GM21723 (cell line): Measurements from ENCODE around the gene KLHDC10.
"Not testable (repeated sequence)": the region's sequence is repeated elsewhere in the genome, so short reads cannot be mapped to it uniquely, and the experiment has no call there.

Experiments used
- ATAC-seq: cut with Tn5 transposase; IDR thresholded peaks from one replicate; pipeline ENCODE4 v1.9.1; 2021; ENCODE audit warnings: mild to moderate bottlenecking, moderate library complexity; ENCODE audit not compliant: unreplicated experiment

The KLHDC10 gene

DNA sequence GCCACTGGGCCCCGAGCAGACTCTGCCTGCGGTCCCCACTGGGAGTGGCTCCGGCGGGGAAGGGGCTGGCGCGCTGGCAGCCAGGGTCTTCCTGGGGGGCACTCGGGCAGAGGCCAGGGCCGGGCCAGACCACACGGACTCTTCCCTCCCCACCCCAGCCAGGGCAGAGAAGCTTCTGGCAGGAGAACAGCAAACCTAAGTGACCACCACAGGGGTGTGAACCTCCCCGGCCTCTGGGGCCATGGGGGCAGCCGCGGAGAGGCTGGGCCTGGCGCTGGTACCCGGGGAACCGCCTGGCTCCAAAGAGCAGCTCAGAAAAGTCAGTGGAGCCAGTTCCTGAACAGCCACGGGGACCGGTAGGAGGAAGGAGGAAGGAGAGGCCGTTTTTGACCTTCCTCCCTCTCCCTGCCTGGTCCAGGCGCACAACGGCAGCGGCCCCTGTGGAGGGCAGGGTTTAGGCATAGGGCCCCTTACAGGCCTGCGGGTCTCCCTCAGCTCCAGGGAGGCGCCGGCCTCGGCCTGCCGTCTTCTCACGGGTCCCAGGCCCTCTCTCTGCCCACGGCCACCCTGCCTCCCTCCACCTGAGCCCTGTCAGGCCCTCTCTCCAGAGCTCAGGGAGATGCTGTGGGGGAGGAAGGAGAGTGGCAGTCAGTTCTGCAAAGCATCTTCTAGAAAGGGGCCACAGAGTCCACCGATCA, 83.0 kb downstream of the KLHDC10 start:
- no peak for ATAC-seq

DNA sequence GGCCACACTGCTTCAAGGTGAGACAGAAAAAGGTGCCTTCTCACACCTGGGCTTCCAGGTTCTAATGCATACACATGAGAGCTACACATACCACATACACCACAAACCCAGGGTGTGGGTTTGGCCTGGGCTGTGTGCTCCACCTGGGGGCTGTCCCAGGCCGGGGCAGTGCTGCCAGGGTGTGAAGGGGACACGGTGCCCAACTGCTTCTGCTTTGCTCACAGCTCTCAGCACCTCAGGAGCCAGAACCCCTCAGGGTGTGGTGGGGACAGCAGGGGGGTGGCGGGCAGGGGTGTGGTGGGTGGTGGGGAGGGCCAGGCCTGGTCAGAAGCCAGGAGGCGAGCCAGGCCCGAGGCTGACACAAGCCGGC, 83.8 kb downstream of the KLHDC10 start:
- ATAC-seq = no peak

DNA sequence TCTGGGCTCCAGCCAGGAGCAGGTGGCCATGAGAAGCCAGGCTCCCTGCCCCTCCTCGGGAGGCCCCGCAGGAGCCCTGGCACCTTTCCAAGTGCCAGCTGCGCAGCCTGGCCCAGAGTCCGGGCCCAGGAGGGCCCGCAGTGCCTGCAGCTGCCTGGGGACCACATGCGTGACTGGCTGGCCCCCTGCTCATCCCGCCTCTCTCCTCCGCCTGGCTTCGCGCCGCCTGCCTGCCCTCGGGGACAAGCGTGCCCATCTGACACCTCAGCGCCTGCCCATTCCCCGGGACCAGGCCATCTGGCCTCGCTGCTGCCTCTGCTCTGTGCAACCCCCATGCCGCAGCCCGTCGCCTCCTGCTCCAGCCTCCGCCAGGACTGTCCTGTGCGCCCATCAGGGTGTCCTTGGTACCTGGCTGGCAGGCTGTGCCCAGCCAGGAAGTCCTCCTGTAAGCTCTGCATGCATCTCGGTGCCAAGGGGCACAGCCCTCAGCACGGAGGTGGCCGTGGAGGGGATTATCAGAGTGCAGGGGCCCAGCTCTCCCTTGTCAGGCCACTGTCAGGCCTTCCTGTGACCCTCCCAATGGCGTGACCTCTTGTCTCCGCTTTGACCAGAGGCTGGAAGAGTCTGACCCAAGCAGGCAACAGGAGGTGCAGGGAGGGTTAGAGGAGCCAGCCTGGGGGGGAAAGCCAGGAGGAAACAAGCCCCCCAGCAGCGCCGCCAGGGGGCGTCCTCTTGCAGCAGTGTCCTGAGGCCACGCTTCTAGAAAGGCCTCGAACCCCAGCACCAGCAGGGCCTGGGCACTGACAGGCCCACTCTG, 84.4 kb downstream of the KLHDC10 start:
- no peak for ATAC-seq

DNA sequence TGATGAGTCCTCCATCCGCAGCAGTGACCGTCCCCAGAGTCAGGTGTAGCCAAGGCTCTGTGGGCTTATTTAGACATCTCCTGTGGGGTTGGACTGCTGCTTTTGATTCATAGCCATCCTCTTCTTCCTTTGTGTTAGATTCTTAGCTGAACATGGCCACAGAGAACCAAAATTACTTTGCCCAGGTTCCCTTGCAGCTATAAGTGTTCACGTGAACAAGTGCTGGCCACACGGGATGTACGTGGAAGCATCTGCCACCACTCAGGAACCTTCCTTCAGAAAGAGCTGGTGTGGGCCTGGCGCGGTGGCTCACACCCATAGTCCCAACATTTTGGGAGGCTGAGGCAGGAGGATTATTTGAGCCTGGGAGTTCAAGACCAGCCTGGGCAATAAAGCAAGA, 85.8 kb downstream of the KLHDC10 start:
- ATAC-seq = no peak

DNA sequence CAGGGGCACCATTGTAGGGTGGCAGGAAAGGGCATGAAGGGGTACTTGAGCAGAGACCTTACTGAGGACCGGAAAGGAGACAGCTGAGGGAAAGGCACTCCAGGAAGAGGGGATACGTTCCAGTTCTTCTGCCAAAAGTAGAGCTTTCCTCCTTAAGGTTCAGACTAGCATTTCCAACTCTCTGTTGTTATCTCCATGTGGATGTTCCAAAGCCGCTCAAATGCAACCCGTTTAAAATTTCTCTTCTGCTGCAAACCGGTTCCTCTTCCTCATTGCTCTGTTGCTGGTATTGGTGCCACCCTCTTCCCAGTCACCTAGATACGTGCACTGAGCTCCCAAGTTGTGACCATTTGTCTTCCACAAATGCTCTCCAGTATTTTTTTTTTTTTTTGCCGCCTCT, 87.4 kb downstream of the KLHDC10 start:
- no peak for ATAC-seq

DNA sequence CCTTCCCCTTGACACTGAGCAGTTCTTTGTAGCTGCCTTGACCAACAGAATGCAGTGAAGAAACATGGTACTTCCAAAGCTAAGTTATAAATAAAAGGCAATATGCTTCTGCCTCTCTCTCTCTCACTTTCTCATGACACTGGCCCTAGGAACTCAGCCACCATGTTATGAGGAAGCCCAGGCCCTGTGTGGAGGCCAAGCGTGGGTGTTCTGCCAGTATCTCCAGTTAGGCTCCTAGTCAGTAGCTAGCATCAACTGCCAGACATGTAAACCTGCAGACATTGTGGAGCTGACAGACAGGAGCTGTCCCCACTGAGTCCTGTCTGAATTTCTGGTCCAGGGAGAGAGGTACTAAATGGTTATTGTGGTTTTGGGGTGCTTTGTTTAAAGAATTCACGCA, 89.7 kb downstream of the KLHDC10 start:
- no peak for ATAC-seq

DNA sequence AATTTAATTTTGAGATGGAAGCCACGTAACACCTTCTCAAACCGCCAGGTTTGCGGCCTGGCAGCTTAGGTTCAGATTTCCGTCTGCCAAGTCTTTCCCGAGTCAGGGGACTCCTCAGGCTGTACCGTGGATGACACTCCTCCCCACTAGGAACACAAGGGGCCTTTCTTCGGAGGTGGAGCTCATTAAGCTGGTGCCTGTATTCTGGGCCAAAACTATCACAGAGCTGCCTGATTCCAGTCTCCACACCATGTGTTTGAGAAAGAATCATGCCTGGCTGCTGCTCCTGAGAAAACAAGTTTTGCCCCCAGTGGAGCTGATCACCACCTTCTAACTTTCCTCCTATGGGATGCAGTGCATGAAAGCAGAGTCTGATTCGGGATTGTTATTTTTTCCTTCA, 90.1 kb downstream of the KLHDC10 start:
- no peak for ATAC-seq

DNA sequence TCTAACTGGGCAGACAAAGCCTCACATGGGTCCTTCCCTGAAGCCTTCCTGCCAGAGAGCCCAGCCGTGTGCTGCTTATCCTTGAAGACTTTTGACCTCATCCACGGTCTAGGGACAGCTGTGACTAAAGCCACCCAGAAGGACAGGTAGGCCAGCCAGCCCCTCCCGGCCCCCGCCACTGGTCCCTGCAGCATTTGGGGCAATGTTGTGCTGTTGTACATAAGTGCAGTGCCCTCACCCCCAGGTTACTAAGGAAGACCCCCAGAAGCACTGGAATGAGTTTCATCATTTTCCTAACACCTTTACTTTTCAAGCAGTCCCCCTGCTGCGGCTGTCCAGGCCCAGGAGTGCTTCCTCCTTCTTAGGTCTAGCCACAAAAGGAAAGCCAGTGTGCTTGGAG, 91.9 kb downstream of the KLHDC10 start:
- ATAC-seq = no peak

DNA sequence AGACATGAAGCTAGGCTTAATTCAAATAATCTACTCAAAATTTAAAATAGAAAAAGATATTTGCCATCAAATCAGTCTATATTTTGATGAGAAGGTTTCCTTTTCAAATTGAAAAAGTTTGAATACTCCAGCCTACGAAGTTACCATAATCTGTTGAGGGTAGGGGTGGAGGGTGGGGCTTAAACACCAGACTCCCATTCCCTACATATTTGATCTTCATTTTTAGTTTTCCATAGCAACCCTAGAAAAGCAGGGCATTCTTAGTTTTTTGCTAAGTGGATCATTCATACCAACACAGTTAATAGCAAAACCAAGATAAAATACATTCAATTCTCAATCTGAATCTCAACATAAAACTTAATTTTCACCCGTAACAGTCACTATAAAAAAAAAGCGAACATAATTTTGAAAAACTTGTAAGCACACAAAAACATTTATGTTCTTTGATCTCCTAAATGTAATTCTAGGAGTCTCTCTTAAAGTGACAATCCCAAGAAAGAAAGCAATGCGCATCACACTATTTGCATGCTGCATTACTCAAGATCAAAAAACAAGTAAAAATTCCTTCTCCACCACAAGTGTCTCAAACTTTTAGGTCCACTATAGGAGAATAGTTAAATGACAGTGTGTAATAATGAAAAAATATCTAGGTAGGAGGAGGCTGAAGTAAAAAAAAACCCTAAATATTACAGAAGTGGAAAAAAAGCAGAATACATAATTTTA, 104.1 kb downstream of the KLHDC10 start:
- no peak for ATAC-seq

DNA sequence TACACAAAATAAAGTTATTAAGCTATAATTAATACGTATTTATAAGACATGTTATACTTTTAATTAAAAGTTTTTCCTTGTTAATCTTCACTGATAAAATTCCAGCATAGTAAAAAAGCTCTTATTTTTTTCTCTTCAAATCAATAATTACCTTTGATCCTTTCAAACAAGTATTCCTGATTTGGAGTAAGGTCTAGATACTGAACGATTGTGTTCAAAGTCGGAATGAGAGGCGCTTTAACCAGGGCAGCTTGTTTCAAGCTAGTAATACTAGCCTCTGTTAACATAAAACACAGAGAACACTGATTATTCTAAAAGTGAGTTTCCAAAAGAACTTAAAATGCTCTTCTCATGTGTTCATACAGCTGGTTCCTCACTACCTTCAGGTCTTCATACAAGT, 107.9 kb downstream of the KLHDC10 start:
- ATAC-seq = no peak

DNA sequence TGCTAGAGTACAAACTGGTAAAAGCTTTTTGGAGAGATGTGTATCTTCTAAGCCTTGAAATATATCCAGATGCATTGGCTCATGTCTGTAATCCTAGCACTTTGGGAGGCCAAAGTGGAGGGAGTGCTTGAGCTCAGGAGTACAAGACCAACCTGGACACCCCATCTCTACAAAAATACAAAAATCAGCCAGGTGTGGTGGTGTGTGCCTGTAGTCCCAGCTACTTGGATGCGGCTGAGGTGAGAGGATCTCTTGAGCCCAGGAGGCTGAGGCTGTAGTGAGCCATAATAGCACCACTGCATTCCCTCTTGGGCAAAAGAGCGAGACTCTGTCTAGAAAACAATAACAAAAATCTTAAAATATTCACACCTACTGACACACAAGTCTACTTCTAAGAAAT, 109.3 kb downstream of the KLHDC10 start:
- no peak for ATAC-seq

DNA sequence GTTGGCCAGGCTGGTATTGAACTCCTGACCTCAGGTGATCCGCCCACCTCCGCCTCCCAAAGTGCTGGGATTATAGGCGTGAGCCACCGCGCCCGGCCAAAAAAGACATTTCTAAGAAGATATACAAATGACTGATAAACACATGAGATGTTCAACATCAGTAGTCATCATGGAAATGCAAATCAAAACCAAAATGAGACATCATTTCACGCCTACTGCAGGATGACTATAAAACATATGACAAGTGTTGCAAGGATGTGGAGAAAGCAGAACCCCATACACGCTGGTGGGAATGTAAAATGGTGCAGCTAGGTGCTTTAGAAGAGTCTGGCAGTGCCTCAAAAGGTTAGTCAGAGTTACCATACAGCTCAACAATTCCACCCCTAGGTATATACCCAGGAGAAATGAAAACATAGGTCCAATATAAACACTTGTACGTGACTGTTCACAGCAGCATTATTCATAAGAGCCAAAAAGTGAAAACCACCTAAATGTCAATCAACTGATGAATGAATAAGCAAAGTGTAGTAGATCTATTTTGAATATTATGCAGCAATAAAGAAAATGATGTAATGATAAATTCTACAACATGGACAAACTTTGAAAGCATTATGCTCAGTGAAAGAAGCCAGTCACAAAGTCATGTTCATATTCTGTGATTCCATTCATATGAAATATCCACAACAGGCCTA, 110.4 kb downstream of the KLHDC10 start:
- ATAC-seq = no peak

DNA sequence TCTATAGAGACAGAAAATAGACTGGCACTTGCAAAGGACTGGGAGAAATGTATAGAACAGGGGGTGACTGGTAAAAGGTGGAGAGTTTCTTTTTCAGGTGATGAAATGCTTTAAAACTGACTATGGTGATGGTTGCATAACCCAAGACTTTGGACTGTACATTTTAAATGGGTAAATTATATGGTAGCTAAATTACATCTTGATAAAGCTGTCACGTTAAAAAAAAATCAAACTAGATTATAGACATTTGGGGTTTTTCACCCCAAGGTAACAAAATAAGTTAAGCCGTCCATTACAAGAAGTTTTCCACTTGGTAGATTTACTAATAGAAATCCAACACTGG, 110.9 kb downstream of the KLHDC10 start:
- ATAC-seq = no peak

DNA sequence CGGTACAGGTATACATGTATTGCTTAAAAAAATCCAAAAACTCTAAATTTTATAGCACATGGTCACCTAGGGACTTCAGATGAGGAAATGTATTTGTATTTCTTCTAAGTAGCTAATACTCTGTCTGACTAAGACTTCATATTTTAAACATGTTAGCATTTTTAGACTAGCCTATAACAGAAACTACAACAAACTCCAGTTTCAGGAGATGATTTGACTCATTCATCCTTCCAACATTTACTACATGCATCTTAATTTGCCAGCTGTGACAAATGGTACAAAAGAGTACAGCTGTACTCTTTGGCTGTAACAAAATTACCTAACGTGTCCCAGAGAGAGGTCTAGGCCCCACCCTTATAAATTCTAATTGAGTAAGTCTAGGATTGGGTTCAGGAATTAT, 112.7 kb downstream of the KLHDC10 start:
- peak; percentile 87 for ATAC-seq

DNA sequence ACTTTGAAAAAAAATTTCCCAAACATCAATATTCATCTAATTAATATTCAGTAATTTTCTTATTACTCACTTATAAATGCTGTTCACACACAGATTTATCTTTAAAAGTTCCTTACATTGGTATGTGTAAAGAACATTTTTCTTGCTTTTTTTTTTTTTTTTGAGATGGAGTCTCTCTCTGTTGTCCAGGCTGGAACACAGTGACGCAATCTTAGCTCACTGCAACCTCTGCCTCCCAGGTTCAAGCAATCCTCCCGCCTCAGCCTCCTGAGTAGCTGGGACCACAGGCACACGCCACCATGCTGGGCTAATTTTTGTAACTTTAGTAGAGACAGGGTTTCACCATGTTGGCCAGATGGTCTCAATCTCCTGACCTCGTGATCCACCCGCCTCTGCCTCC, 114.0 kb downstream of the KLHDC10 start:
- not testable (repeated sequence) for ATAC-seq
